DMS53 treated with DMSO at 0.1 percent for 48 hours (cell line): ENCODE results near the gene RNF19B.

Source experiments
- DNase-seq: peaks from one replicate; lab custom pipeline; 2025; ENCODE audit not compliant: unreplicated experiment; lab: John Stamatoyannopoulos, UW

The RNF19B gene

DNA sequence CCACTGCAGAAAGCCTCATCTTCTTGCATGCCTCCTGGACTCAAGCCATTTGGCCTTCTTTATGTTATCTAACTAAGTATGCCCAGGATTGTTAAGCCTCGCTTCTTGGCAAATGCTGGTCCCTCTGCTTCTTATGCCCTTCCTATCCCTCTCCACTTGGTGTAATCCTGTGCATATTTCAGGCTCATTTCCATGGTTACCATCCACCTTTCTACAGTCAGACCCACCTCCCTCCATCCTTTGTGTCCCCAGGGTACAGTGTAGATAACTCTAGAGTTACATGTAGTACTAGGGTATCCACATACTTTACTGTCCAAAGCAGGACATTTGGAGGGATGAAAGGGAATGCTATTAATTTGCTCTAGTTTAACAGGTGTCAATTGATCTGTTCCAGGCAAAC lies 6.5 kb upstream of the RNF19B start:
- no peak for DNase-seq

DNA sequence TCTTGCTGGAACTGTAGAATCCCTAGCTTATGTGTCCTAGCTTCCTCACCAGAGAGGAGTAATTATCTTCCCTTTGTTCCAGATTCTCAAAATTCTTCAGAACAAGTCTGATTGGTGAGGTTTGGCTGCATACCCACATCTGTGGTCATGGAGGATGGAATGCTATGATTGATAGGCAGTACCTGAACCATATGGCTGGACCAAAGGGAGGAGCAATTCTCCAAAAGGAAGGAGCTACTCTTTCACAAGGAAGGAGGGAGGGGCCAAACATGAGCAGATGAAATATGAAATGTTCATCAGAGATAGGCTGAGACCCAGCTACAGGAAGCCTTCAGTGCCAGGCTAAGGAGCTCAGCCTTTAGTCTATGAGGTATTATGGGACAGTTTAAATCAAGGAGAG lies 5.0 kb upstream of the RNF19B start:
- peak; percentile 11 for DNase-seq

DNA sequence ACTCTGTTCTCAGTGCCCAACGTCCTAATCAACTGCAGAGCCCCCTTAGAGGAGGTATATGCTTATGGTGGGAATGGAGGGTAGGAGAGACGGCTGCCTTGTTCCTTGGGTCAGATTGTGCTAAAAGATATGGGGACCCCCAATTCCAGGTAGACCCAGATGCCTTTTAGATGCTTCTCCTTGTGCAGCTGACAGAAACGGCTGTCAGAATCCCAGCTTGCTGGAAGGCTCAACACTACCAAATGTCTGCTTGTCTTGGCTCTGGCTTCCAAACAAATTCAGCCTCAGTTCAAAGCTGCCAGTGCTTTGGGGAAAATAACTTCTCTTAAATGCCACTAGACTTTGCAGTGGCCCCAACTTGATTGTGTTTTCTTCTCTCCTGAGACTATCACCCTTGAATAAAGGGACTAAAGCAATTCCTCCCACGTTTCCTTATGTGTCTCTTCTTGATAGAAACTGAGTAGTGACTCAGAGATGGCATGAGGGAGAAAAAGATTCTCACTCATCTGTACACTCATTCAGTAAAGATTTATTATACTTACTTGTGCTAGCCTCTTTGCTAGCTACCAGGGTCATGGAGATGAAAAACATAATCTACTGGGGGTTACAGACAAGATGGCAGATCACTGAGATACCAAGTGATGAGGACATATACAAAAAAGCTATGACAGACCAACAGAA lies 3.4 kb upstream of the RNF19B start:
- DNase-seq, result no peak

DNA sequence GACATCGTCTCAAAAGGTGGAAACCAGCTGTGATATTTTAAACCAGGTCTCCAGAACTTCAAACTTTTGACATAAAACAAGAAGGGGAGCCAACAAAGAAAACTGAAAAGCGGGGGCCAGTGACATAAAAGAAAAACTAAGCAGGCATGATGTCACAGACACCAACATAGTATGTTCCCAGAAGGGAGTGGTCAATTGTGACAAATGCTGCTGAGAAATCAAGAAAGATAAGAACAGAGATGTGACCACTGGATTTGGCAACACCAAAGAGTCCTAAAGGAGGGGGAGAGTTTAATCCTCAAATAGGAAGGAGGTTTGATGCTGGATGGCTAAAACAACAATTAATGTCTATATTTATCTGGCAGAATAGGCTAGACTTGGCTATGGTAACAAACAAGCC lies 2.3 kb upstream of the RNF19B start:
- no peak for DNase-seq

DNA sequence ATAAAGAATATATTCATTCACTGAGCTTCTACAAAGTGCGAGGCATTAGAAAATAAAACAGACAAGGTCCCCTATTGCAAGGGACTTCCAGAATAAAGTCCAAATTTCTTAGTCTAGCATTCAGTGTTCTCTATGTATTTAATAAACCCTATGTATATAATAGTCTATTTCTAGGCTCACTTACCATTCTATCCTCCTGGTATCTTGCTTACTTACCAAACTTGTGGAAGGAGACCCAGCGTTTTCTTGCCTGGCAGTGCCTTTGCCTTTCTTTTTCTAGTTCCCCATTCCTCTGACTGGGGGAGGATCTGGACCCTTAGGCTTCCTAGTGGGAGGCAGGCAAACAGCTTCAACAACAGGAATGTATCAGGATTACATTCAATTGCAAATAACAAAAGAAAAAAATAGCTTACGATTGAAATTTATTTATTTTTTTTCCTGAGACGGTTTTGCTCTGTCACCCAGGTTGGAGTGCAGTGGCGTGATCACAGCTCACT lies 690 bp upstream of the RNF19B start:
- no peak for DNase-seq

DNA sequence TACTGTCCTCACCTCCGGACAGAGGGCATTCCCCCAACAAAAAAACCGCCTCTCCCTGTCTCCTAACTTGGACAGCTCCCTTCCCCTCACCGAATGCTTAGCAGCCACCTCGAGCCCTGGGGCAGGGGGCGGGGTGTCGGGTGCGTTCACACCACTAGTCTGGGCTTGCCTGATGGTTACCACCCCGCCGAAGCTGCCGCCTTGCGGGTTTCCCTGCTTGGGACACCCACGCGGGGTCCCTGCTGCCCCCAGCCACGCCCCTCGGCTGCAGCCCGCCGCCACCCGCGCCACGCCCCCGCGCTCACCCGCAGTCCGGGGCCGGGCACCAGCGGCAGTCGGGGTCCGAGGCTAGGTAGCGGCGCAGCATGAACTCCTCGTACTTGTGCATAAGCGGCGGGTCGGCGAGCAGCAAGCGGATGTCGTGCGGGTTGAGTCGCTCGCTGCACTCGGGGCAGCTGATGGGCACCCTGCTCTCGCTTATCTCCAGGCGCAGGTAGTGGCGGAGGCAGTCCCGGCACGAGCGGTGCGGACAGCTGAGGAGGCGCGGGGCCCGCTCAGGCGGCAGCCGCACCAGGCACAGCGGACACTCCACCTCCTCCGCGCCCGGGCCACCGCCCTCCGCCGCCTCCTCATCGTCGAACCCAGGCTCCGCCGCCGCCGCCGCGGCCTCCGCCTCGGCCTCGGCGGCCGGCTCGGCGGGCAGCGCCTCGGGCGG lies 706 bp downstream of the RNF19B start:
- DNase-seq, result no peak

DNA sequence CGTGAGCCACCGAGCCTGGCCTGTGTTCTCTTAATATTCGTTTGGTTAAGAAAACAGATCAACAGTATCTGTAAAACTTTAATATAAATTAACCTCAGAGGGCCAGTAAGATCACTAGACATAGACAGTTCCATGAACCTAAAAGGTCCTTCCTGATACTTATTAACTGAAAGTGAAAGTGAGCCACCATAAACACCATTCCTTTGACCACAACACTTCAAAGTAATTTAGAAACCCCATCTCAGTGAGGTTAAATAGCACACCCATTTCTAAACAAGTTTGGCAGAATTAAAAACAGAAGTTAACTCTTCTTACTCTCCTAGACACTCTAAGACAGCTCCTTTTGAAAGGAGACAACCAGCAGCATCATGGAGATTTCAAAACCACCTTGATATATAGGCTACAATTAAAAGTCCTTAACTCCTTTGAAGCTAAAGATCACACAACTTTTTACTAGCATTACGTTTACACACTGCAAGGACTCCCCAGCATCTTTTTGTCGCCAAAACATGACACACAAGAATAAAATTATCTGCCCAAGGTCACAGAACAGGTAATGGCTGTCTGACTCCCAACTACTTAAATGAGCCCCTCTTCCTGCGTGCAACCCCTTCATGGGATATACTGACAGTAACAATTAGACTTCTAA lies 2.2 kb downstream of the RNF19B start:
- DNase-seq, result no peak

DNA sequence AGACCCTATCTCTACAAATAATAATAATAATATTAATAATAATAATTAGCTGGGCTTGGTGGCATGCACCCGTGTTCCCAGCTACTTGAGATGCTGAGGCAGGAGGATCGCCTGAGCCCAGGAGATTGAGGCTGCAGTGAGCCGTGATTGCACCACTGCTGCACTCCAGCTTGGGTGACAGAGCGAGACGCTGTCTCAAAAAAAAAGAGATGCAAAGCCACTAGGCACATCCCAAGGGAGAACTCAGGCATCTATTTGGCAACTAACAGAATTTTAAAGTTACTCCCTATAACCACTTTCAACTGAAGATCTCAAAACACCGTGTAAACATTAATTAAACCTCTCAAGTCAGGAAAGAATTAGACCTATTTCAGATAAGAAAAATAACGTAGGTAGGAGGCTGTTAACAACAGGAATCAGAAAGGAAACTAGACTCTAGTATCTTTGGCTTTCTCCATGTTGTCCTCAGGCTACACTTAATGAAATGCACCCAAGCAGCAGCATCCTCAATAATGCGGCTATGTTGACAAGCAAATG lies 3.7 kb downstream of the RNF19B start:
- DNase-seq, result no peak

DNA sequence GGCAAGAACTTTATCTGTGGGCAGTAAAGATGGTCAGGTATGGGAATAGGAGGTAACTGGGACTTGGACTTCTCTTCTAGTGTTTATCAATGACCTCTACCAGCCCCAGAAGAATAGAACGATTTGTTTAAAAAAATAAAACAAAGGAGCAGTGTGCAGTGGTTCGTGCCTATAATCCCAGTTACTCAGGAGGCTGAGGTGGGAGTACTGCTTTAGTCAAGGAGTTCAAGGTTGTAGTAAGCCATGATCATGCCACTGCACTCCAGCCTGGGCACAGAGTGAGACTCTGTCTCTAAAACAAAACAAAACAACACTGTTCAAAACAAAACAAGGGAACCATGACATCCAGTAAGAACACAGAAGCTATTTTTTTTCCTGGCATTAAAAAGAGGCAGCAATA lies 4.3 kb downstream of the RNF19B start:
- DNase-seq, result no peak

DNA sequence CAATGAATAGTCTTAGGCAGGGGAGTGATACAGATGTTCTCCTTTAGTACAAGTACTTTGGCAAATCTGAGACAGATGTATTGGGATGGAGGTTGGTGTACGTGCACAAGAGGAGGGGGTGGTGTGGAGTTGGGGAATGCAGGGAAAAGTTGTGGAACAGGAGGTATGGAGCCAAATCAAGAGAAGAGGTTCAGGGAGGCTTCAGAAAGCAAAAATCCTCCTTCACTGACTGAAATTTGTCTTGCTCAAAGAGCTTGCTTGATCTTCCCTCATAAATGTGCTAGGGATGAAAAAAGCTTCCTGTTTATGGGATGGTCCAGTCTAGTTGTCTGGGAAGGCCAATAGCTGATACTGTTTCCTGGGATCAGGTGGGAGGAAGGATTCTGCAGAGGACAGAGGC lies 5.8 kb downstream of the RNF19B start:
- DNase-seq, result no peak

DNA sequence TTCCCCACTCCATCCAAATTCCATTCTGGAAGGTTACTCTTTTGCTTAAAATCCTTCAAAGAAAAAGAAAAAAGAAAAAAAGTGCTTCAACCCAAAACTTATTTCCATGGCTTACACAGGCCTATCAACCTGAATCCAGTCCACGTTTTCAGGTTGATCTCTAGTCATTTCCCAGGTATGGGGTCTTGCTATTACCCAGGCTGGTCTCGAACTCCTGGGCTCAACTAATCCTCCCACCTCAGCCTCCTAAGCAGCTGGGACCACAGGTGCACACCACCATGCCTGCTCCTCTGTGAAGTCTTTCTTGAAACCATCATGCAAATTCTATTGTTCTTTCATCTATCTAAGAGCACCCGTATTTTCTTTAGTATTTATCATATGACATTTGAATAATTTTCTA lies 7.6 kb downstream of the RNF19B start:
- no peak for DNase-seq

DNA sequence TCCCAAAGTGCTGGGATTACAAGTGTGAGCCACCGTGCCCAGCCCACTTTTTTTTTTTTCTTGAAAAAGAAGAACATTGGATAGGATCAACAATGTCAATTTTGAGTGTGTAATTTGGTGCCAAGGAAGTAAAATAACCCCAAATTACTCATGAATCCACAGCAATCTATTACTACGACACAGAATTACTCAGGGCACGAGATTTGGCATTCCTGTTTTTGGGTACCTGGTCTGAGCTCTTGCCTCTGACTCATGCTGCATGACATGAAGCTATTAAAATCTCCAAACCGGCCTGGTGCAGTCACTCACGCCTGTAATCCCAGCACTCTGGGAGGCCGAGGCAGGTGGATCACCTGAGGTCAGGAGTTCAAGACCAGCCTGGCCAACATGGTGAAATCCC lies 10.4 kb downstream of the RNF19B start:
- no peak for DNase-seq

DNA sequence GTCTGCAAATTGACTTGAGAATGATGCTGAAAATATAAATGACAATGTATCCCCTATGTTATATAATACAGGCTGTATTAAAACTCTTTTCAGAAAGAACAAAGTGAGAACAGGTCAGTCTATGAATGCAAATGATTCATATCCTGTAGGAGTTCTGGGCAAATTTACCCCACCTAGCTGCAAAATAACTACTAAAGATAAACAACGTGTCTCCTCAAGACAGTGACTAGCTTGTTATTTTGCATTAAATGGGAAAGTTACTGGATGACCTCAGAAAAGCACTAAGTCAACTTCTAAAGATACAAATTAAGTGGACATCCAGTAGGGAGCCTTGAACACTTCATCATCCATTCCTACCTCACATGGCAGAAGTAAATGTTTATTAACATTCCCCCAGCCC lies 11.1 kb downstream of the RNF19B start:
- no peak for DNase-seq

DNA sequence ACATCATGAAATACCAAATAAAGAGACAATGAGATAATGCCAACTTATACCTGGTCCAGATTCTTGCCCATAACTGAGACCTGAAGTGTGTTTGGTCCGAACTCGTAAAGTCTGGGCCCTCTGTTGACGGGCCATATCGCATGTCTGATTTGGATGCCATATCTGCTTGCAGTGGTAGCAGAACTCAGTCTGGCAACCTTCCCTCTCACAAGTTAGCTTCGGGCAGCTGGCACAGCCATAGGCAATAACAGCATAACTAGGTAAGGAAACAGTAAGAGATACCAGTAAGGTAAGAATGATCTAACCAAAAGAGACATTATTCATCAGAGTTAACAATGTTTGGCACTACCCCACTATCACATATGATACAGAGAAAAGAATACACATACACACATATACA lies 15.1 kb downstream of the RNF19B start:
- DNase-seq, result no peak

DNA sequence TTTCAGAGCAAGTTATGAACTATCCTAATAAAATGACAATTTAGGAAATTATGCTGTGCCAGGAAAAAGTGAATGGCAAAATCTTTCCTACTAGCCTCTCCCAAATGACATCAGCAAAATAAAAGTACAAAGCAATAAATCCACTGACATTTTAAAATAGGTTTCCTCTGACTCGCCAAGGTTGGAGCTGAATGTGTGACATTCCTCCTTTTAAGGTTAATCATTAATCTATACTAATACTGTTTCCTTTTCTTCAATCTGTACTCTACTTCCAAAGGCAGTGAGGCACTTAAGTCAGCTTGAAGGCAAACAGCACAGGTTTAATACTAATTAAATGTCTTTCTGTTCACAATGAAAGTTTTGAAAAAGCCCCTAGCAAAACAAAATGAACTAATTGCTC lies 15.7 kb downstream of the RNF19B start:
- DNase-seq, result peak; percentile 78

DNA sequence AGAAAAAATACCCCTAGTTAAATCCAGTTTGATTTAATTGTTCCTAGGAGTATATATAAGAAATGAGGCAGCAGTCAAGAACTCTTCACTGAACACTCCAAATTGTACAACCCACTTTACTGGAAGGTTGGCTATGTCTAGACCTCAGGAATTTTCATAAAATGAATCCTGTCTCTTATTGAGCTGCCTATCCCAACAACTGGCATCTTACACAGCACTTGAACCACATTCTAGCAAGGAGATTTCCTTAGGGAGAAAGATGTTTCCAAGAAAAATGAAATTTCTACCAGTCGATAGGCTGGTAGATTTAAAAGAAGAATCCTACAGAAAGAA lies 16.3 kb downstream of the RNF19B start:
- no peak for DNase-seq

DNA sequence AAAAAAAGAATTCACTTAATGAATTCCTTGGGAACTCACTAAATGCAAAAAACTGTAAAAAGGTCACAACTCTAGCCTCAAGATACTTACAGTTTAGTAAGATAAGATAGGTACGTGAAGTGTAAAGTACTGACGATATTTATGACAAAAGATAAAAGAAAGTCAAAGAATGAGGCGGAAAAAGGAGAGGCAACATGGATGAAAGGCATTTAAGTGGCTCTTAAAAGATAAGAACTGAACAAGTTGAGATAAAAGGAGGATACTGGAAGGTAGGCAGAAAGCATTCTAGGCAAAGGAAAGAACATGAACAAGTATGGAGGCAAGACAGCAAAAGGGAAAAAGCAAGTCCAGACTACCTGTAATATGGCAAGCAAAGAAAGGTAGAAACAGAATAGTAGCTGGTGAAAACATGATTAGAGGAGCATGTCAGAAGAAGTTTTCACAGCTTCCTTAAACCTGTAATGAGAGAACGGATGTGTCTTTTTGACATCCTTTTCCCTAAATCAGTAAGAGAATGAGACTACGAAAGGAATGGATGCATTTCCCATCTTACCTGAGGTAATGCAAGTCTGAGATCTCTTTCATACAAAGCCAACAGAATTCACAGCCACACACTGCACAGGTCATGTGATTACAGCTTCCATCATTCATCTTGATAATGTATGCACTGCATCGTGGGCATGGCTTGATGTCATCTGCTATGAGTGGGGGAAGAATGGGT lies 16.8 kb downstream of the RNF19B start:
- DNase-seq, result no peak

DNA sequence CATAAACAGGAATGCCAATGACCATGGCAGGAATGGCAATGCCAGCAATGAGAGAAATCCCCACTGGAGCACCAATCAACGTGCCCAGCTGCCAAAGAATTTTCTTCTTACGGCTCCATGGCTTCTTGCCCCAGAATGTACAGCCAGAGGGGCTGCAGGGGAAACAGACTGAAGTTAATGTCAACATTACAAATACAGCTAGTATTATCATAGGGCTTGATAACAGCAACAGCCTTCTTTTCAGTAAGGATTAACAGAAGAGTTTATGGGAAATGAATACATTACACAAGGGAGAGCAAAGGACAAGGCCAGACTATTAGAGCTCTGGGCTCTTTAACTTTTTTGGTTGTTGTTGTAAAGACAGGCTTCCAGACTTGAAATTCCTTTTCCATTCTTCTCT lies 18.2 kb downstream of the RNF19B start:
- DNase-seq, result no peak

DNA sequence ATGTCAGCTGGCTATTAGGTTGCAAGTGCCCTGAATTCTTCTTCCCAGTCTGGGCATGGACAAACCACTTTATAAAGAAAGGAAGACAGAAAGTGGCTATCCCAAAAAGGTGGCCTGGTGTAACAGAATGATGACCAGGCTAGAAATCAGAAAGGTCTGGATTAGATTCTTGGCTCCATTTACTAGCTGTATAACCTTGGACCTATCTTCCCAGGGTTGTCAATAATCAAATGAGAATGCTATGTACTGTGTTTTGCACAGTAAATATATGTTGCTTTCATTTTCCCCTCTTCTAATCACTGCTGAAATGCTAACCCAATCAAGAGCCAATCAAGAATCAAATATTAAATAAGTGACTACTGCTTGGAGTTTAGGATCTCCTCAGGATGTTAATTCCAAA lies 20.4 kb downstream of the RNF19B start:
- DNase-seq, result no peak

DNA sequence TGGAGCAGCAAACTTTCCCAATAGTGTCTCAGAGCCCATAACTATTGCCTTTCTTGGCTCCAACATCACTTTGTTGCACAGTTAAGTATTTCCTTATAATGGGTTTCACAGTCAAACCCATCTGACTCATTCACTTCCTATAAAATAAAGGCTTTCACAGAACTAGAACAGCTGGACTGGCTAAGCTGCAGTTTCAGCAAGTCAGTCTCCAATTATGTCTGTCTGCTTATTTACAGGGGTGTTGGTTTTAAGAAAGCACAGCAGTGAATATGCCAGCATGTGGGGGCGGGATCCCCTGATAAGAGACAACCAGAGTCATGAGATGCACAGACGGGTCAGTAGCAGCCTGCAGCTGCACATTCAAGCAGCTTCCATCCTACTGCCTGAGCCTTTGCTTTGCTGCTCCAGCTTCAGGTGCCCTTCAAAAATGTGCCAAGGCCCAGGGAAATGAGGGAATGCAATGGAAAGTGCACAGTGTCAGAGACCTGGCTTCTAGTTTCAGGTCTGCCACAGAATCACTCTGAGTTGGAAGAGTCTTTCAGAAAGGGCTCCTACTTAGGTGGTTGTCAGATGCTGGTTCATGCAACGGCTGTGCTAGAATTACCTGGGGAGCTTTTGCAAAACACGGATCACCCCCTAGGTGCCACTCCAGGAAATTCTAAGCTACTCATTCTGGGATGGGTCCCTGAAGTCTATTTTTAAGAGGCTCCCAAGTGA lies 24.8 kb downstream of the RNF19B start:
- no peak for DNase-seq

DNA sequence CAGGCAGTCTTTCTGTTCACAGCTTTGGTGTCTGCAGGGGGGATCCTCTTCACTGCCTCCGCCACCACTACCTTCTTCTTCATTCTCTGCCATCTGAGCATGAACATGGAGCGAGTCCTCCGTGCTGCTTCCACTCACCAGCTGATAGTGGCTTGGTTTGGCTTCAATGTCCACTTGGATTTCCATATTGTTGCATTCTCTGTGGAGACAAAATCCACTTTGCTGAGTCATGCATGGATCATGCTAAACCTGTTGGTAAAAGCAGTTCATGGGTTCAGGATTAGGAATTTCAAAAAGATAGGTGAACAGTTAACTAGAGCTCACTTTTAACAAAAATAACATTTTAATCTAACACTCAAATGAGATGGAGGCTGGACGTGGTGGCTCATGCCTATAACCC lies 27.5 kb downstream of the RNF19B start:
- DNase-seq, result no peak
